Left lung (tissue), 10 donors: ENCODE results near the gene GJA3. TPM values are rescaled to one million over a fixed set of nuclear protein-coding genes. Genes with fewer than 3 reads are reported as not detected.

Source experiments
- ATAC-seq: fragments of 200-7000 bp; cut with Tn5 transposase; one replicate; pipeline ENCODE4 v1.9.1; 2020; ENCODE audit warnings: moderate library complexity
- DNase-seq, 4 donors: peaks; one replicate each; pipeline ENCODE4 v3.0.0-alpha.2; 2013 to 2020
- H3K27ac ChIP-seq, 2 donors: fragments of 200-600 bp; sonication (generic) in 1 of 2; one replicate each; pipeline versions ENCODE4 v1.5.0 to v1.8.0; 2020 to 2021
- H3K27me3 ChIP-seq, 2 donors: fragments of 200-600 bp; sonication (generic) in 1 of 2; one replicate each; pipeline versions ENCODE4 v1.5.0 to v1.8.0; 2020 to 2021
- H3K36me3 ChIP-seq, 2 donors: fragments of 200-600 bp; sonication (generic) in 1 of 2; one replicate each; pipeline versions ENCODE4 v1.5.0 to v1.8.0; 2020 to 2021
- H3K4me1 ChIP-seq, 2 donors: fragments of 200-600 bp; one replicate each; pipeline ENCODE4 v1.8.0; 2021
- H3K4me3 ChIP-seq, 2 donors: fragments of 200-600 bp; sonication (generic) in 1 of 2; one replicate each; pipeline versions ENCODE4 v1.5.0 to v1.8.0; 2020 to 2021; ENCODE audit warnings: mild to moderate bottlenecking in 1 of 2
- H3K9me3 ChIP-seq, 2 donors: fragments of 200-600 bp; sonication (generic) in 1 of 2; one replicate each; pipeline versions ENCODE4 v1.5.0 to v1.8.0; 2020 to 2021
- intact Hi-C, 2 donors: fragments of 100-400 bp; cut with DNase I; formaldehyde crosslinking; loops; one replicate each; pipeline versions ENCODE4 v1.11.2 to v1.14.2; 2022
- polyA plus RNA-seq, 6 donors: library from polyadenylated mRNA; unstranded; fragments of 120-200 nt; gene quantifications; one replicate each; pipeline ENCODE4 v1.2.1, GENCODE V29; 2013; ENCODE audit not compliant: insufficient read length in 6 of 6
- total RNA-seq, 2 donors: library from RNA; stranded (reverse); fragmentation: NEBNext Ultra II Directional; extraction: Animal tissue kit (Norgen Biotek cat#: 25700); gene quantifications; one replicate each; pipeline ENCODE4 v1.2.1, GENCODE V29; 2021
- TF ChIP-seq, protein P1 (sequence below), 2 donors: fragments of 200-600 bp; sonication (generic) in 1 of 2; IDR thresholded peaks; one replicate each; pipeline versions ENCODE4 v1.5.0 to v1.8.0; 2021; ENCODE audit warnings: antibody characterized with exemption in 2 of 2
- donor health status: DM: no; HTN: yes; CAD: no.
- donor health status: DM: no; HTN: no; CAD: no.

The GJA3 gene
- total and polyA plus RNA-seq, 8 donors, result 0.06 to 0.31 (median 0.11) TPM

DNA sequence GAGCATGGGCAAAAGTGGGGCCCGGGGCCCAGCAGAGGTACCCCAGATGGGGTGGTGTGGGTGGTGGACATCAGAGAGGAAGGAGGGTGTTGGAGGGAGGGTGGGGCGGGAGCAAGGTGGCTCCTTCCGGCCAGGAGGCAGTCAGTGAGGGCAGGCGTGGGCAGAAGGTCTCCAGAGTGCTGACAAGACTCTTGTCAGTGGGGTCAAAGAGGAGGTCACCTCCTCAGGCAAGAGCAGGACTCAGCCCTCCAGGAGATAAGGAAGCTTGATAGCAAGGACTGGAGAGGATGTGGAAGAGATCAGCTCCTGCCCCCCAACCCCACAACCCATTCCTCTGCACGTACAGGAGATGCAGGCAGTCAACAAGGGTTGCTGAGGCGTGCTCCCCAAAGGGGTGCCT, 9.8 kb downstream of the GJA3 start:
- H3K4me1 ChIP-seq, result no peaks in the 10 kb centered on the region
- H3K9me3 ChIP-seq, result no peaks in the 10 kb centered on the region
- no peak for ATAC-seq
- TF ChIP-seq, protein P1, sequence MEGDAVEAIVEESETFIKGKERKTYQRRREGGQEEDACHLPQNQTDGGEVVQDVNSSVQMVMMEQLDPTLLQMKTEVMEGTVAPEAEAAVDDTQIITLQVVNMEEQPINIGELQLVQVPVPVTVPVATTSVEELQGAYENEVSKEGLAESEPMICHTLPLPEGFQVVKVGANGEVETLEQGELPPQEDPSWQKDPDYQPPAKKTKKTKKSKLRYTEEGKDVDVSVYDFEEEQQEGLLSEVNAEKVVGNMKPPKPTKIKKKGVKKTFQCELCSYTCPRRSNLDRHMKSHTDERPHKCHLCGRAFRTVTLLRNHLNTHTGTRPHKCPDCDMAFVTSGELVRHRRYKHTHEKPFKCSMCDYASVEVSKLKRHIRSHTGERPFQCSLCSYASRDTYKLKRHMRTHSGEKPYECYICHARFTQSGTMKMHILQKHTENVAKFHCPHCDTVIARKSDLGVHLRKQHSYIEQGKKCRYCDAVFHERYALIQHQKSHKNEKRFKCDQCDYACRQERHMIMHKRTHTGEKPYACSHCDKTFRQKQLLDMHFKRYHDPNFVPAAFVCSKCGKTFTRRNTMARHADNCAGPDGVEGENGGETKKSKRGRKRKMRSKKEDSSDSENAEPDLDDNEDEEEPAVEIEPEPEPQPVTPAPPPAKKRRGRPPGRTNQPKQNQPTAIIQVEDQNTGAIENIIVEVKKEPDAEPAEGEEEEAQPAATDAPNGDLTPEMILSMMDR (IDR thresholded peaks at IDR 0.05), result no peak
- no peak overlapping the region for H3K4me3 ChIP-seq
- intact Hi-C loops, result no loop called here
- no peaks in the 10 kb centered on the region for H3K36me3 ChIP-seq
- DNase-seq, result no peak
- H3K27me3 ChIP-seq, result peaks cover 15 to 81% of the 10 kb centered on the region in 2 donors
- H3K27ac ChIP-seq, result no peak overlapping the region

DNA sequence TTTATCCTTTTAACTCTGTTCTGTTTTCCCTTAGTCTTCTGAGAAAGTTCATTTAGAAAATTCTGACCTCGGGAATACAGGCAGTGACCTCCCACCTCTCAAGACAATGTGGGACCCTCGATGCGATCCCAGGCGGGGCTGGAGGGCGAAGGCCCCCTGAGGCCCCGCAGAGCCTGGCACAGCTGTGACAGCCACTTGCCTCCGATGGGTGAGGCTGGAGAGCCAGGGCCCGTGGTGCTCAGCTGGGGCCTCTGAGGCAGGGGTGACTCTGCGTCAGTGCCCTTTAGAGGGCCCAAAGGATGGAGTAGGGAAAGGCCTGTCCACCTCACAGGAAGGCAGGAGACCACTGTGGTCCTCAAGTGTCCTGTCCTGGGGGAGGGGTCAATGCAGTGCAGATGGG, 10.3 kb downstream of the GJA3 start:
- ATAC-seq, result no peak
- no peaks in the 10 kb centered on the region for H3K4me1 ChIP-seq
- no peak overlapping the region for H3K27ac ChIP-seq
- no peaks in the 10 kb centered on the region for H3K36me3 ChIP-seq
- H3K27me3 ChIP-seq, result peaks cover 14 to 81% of the 10 kb centered on the region in 2 donors
- no peak for DNase-seq
- TF ChIP-seq, protein P1 (IDR thresholded peaks at IDR 0.05), result no peak
- H3K4me3 ChIP-seq, result no peak overlapping the region
- intact Hi-C loops, result no loop called here
- H3K9me3 ChIP-seq, result no peaks in the 10 kb centered on the region

DNA sequence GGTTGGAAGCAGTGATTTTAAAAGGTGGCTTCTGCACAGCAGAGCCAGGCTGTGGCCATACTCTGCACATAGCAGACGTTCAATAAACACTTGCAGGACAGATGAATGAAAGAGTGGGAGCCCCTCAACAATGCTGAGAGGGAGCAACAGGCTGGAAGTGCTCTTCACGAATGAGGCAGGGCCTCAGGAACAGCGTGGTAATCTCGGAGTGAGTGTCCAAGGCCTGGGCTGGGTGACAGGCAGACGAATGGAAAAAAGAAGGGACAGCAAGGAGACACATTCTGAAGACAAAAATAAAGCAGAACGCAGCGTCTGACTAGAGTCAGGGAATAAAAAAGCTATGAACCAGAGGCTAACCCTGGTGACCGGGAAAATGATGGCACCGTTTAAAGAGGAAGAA, 11.1 kb downstream of the GJA3 start:
- no peak for DNase-seq
- TF ChIP-seq, protein P1 (IDR thresholded peaks at IDR 0.05), result no peak
- intact Hi-C loops, result no loop called here
- Histone ChIP-seq H3K4me1 (no peaks in the 10 kb centered on the region), H3K4me3 (no peak overlapping the region), H3K9me3 (no peaks in the 10 kb centered on the region), H3K27ac (no peak overlapping the region), H3K27me3 (peaks cover 8 to 78% of the 10 kb centered on the region in 2 donors), H3K36me3 (no peaks in the 10 kb centered on the region)
- ATAC-seq, result no peak

DNA sequence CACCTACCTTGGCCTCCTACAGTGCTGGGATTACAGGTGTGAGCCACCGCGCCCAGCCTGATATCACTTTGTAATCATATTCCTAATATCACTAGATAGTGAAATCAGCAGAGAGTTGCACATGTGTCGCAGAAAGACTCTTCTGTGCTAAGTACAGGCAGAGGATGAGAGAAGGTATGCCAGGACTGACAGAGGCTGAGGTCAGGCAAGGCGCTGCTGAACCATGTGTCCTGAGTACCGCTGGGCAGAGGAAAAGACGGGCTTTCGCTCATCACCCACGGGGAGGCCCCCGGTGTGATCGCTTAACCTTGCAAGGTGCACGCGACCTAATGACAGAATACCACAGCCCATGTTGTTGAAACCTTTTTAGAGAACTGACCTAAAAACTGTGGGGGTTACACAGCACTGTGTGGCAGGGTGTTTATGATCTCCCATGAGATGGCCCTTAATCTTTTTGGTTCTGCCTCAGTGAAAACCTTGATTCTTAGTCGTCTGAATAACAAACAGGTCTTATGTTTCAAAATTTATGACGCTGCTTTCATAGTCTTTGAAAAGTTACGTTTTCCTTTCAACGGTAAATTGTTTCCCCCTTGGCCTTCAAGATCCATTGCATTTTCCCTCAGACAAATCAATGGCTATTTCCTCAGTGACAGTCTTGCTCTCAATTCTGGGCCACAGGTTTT, 12.2 kb downstream of the GJA3 start:
- TF ChIP-seq, protein P1 (IDR thresholded peaks at IDR 0.05), result no peak
- intact Hi-C loops, result no loop called here
- Histone ChIP-seq H3K4me1 (no peaks in the 10 kb centered on the region), H3K9me3 (no peaks in the 10 kb centered on the region), H3K27ac (no peak overlapping the region), H3K27me3 (peaks cover 6 to 78% of the 10 kb centered on the region in 2 donors), H3K36me3 (no peaks in the 10 kb centered on the region), H3K4me3 (no peak overlapping the region)
- DNase-seq (no peak), ATAC-seq (no peak)

DNA sequence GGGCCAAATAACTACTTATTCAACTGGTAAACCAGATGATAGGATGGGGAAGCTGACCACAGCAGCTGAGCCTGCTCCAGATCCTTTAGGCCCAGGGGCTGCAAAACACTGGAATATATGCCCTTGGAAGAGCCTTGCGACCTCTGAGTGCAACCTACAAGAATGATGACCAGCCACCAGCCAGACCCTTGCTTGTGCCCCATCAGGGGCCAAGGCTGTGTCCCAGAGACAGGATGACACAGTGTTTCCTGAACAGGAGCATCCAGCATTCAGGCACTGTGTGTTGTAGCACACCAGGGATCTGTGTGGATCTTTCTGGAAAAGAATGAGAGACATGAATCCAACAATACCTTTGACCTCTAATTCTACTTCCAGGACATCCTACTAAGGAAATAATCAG, 14.5 kb downstream of the GJA3 start:
- DNase-seq (no peak), ATAC-seq (no peak)
- no peak overlapping the region for H3K27ac ChIP-seq
- H3K4me1 ChIP-seq, result no peaks in the 10 kb centered on the region
- H3K36me3 ChIP-seq, result no peaks in the 10 kb centered on the region
- intact Hi-C loops, result no loop called here
- H3K9me3 ChIP-seq, result no peaks in the 10 kb centered on the region
- TF ChIP-seq, protein P1 (IDR thresholded peaks at IDR 0.05), result no peak
- peaks cover 27 to 79% of the 10 kb centered on the region in 2 donors for H3K27me3 ChIP-seq
- no peak overlapping the region for H3K4me3 ChIP-seq
